ENCODE results near the gene SEMA5B.

The SEMA5B gene

DNA sequence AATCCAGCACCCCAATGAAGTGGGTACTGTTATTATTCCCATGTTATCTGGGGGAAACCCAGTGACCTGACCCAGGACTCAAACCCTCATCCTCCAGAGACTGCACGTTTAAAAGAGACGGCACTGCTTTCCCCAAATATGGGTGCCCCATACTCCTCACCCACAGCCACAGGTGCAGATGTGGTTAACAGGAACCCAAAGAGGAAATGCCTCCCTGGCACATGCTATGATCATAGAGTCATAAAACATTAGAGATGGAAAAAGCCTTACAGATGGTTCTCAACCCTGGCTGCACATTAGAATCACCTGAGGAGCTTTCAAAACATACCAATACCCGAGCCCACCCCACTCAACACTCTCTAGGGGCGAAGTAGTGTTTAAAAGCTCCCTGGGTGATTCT lies 111.5 kb downstream of the SEMA5B start:
- TF ChIP-seq, protein P1, sequence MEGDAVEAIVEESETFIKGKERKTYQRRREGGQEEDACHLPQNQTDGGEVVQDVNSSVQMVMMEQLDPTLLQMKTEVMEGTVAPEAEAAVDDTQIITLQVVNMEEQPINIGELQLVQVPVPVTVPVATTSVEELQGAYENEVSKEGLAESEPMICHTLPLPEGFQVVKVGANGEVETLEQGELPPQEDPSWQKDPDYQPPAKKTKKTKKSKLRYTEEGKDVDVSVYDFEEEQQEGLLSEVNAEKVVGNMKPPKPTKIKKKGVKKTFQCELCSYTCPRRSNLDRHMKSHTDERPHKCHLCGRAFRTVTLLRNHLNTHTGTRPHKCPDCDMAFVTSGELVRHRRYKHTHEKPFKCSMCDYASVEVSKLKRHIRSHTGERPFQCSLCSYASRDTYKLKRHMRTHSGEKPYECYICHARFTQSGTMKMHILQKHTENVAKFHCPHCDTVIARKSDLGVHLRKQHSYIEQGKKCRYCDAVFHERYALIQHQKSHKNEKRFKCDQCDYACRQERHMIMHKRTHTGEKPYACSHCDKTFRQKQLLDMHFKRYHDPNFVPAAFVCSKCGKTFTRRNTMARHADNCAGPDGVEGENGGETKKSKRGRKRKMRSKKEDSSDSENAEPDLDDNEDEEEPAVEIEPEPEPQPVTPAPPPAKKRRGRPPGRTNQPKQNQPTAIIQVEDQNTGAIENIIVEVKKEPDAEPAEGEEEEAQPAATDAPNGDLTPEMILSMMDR (IDR thresholded peaks at IDR 0.05; ENCODE audit: control extremely low read depth, extremely low read depth, low read depth, missing control alignments) = no peak
- CTCF ChIA-PET = interaction anchor here (1.1 kb wide), 2 partner anchors 27 to 161 kb away, joined by 4 read pairs; no protein-coding TSS in a partner anchor
- no peak for DNase-seq (ENCODE audit: extremely low spot score)
- POLR2A ChIA-PET = no interaction called here

DNA sequence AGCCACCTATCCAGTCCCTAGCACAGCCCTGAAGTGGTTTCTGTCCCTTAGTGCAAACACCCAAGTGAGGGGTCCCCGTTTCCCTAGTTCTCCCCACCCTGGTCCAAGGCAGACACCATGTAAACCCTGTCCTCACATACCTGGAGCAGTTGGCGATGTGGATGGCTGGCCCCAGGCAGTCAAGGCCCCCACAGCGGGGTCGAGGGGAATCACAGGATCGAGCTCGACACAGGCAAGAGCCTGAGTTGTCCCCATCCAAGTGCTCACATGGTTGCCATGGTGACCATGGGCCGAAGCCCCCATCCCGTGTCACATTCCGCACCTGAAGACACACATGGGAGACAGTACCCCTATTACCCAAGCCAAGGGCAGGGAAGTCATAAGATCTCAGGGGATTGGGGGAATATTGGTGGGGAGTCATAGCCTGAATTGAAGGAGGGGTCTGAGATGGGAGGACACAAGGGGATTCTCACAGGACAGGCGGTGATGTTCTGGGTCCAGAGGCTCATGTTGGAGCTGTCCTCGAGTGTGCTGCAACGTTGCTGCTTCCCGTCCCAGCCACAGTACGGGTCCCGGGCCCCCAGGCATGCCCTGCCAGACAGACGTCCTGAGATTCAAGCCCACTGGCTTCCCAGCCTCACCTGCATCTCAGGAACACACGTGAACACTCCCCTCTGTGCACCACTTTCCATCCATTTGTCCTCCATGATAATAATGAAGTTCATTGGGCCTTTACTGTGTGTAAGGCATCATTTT lies 112.1 kb downstream of the SEMA5B start:
- ChIA-PET POLR2A (no interaction called here), CTCF (no interaction called here)
- DNase-seq (ENCODE audit: extremely low spot score) = no peak
- TF ChIP-seq, protein P1 (IDR thresholded peaks at IDR 0.05; ENCODE audit: control extremely low read depth, extremely low read depth, low read depth, missing control alignments) = no peak

DNA sequence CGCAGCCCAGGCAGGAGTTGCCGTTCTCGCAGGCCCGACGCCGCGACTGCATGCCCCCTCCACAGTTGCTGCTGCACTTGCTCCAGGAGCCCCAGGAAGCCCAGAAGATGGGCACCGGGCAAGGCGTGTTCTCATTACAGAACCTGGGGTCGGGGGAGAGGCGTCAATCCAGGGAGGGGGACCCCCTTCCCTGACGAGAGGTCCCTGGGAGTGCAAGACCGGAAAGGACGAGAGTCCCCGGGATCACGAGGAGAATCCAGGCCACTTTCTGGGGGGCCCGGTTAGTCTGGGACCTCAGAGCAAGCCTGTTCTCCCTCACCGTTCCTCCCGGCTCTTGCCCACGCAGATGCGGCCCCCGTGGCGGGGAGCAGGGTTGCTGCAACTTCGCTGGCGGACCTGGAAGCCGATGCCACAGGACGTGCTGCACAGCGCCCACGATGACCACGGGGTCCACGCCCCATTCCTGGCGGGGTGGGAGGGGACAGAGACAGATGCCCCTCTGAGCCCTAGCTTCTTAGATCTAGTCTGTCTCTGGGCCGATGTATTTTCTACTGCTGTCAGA lies 113.9 kb downstream of the SEMA5B start:
- ChIA-PET CTCF (no interaction called here), POLR2A (no interaction called here)

DNA sequence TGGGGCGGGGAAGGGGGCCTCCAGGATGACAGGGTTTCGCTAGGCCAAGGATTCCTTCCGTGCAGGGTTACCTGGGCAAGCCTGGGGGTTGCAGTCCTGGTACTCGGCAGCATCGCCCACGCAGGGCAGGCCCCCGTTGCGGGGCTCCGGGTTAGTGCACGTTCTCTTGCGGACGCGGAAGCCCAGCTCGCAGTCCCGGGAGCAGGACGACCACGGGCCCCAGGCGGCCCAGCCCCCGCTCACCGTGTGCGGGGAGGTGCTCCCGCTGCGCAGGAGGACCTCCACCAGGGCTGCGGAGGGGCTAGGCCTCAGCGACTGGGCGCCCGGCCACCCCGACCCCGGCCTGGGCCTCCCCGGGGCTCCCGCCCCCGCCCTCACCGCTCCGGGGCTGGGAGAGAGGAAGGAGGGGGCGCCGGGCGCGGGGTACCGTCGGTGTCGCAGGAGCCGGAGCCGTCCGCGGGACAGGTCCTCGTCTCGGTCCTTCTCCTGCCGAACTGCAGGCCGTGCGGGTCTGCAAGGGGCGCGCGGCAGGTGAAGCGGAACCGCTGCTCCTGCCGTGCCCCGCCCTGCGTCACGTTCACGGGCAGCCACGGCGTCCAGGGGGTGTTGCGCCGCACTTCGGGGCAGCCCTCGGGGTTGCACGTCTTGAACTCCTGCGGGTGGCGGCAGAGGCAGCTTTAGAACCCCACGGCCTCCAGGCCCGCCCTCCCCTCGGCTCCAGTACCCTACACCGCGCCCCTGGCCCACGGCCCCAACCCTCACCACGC lies 114.6 kb downstream of the SEMA5B start:
- ChIA-PET CTCF (no interaction called here), POLR2A (no interaction called here)
- peak; percentile 12 for DNase-seq (ENCODE audit: extremely low spot score)
- TF ChIP-seq, protein P1 (IDR thresholded peaks at IDR 0.05; ENCODE audit: control extremely low read depth, extremely low read depth, low read depth, missing control alignments) = no peak

More for the DNA sequence above, 113.9 kb downstream of the SEMA5B start:
- TF ChIP-seq, protein P1 (IDR thresholded peaks at IDR 0.05; ENCODE audit: control extremely low read depth, extremely low read depth, low read depth, missing control alignments) = no peak
- no peak for DNase-seq (ENCODE audit: extremely low spot score)

DNA sequence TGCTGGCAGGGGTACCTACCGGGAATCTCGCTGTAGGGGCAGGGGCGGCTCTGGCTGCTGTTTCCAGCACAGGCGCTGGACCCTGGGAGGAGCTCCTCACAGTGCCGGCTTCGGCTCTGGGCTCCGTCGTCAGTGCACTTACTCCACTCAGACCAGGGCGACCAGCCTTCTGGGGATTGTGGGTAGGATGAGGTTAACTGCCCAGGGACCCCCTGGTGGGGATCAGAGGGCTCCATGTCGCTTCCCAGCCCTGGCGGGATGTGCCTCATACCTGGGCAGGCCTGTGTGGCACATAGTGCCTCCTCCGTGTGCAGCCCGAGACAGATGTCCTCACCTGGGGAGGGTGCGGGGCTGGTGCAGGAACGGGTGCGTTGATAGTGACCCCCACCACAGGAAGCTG lies 115.7 kb downstream of the SEMA5B start:
- TF ChIP-seq, protein P1 (IDR thresholded peaks at IDR 0.05; ENCODE audit: control extremely low read depth, extremely low read depth, low read depth, missing control alignments) = no peak
- CTCF ChIA-PET = no interaction called here
- POLR2A ChIA-PET = no interaction called here
- DNase-seq (ENCODE audit: extremely low spot score) = peak; percentile 13

DNA sequence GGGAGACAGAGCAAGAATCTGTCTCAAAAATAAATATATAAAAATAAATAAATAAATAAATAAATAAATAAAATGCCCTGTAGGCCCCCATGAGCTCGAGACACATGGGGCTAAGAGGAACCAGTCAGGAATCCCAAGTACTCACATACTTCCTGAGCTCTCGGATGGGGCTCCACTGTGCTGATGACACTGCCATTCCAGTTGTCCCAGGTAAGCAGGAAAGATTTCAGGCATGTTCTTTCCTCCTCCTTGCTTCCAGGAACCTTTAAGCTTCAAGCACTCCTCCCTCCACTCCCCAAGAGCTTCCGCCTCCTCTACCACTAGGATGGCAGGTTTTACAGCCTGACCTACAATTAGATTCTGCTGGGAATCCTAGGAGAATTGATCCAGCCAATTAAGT lies 119.3 kb downstream of the SEMA5B start:
- ChIA-PET POLR2A (no interaction called here), CTCF (no interaction called here)
- TF ChIP-seq, protein P1 (IDR thresholded peaks at IDR 0.05; ENCODE audit: control extremely low read depth, extremely low read depth, low read depth, missing control alignments) = no peak
- DNase-seq (ENCODE audit: extremely low spot score) = no peak

Data from GM10248 (cell line).